C4-2B (cell line): Measurements from ENCODE around the gene PRKAG2.

Experiments used
- ZFX ChIP-seq: fragments of 450-650 bp; IDR thresholded peaks from 2 replicates; pipeline ENCODE4 v1.6.1; 2017
- TF ChIP-seq, protein P1 (sequence below): fragments of 450-650 bp; conservative IDR thresholded peaks from 2 replicates; pipeline ENCODE4 v1.5.1; 2017; ENCODE audit warnings: mild to moderate bottlenecking

DNA sequence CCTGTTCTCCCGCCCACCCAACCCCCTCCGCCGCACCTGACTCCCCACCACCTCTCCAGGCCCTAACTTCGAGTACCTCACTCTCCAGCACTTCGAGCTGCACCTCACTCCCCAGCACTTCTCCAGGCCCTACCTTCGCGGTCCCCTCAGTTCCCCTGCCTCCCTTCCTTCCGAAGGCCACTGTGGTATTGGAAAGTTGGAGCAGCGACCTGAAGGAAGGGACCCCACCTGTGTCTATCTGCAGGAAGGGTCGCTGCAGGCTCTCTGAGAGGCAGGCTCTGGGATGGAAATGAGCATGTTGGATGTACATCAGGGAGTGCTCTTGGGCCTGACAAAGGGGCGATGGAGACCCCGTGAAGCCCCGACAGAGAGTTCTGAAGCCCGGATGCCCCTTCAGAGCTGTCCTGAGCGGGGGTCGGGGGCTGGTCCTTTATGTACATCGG, 122.2 kb downstream of the PRKAG2 start:
- TF ChIP-seq, protein P1, sequence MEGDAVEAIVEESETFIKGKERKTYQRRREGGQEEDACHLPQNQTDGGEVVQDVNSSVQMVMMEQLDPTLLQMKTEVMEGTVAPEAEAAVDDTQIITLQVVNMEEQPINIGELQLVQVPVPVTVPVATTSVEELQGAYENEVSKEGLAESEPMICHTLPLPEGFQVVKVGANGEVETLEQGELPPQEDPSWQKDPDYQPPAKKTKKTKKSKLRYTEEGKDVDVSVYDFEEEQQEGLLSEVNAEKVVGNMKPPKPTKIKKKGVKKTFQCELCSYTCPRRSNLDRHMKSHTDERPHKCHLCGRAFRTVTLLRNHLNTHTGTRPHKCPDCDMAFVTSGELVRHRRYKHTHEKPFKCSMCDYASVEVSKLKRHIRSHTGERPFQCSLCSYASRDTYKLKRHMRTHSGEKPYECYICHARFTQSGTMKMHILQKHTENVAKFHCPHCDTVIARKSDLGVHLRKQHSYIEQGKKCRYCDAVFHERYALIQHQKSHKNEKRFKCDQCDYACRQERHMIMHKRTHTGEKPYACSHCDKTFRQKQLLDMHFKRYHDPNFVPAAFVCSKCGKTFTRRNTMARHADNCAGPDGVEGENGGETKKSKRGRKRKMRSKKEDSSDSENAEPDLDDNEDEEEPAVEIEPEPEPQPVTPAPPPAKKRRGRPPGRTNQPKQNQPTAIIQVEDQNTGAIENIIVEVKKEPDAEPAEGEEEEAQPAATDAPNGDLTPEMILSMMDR: no peak
- no peak for TF ChIP-seq ZFX
